Suppressor macrophage treated with lipopolysaccharide for 4 hours (primary cell): ENCODE results near the gene SPINK8.
"Not testable (repeated sequence)": the region's sequence is repeated elsewhere in the genome, so short reads cannot be mapped to it uniquely, and the experiment has no call there.

Source experiments
- DNase-seq: peaks from one replicate; pipeline ENCODE4 v3.0.0-alpha.2; 2020

Gene SPINK8

DNA sequence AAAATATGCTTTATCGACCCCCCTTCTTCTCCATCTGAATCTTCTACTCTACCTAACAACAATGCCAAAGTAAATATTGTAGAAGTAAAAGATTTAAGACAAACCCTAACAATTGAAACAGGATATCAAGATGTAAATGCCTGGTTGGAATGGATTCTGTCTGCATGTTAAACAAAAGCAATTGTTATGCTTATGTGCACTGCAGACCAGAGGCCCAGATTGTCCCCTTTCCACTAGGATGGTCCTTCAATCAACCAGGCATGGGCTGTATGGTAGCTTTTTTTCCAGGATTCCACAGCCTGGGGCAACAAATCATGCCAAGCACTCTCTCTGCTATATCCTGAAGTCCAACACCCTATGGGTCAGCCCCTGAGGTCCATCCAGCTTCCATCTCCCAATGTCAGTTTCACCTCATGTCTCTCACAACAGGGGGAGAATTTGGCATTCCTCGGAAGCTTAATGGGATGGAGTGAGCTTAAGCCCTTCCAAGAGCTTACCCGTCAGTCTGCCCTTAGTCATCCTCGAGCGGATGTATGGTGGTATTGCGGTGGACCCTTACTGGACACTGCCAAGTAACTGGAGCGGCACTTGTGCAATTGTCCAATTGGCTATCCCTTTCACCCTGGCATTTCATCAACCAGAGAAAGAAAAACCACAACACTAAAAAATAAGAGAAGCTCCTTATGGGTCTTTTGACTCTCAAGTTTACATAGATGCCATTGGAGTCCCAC, 56.4 kb downstream of the SPINK8 start:
- no peak for DNase-seq

DNA sequence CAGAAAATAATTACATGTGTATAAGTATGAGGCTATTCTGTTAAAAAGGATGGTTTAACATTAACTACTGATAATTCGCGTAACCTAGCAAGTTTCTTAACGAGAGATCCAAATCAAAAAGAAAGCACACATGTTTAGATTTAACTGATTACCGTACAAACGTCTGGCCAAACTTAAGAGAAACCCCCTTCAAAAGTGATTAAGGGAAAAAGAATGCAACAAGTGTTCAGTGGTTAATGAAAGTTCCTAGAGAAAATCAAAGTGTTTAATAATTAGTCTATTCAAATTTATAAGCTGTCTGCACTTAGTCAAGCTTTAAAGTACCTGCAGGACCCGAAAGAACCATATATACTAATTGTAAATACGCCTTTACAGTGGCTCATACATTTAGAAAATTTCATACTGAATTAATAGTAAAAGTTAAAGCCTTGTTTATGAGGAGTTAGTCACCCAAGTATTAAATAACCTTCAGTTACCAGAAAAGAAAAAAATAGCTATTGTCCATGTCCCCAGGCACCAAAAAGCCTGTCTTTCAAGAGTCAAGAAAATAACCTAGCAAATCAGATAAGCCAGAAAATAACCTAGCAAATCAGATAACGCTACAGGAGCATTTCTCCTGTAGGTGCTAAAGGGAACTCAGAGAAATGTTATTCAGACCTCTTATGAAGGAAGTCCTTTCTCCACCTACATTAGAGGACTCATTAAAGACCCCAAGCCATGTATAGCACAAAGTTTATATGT, 58.0 kb downstream of the SPINK8 start:
- DNase-seq: no peak

DNA sequence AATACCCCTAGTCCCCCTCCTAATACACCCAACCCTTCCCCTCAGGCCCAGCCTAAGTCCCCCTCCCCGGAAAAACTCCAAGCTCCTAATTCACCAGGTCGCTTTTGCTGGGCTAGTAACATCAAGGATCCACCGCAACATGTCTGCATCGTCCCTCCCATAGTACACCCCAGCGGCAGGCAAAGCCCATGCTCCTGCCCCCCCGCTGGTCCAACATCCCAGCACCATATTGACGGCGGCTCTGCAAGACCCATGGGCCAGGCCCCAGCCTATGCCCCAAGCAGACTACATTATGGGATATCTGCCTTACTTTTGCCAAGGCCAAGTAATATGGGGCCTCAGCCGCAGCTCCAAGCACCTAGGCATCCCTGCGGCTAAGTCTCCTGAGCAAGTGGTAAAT, 59.0 kb downstream of the SPINK8 start:
- no peak for DNase-seq

- DNase-seq: peak; percentile 78
Measured at GRCh38 chr3:48273594-48274211, 59.8 kb downstream of the SPINK8 start.

- no peak for DNase-seq
Measured at GRCh38 chr3:48271763-48272498, 61.5 kb downstream of the SPINK8 start.

DNA sequence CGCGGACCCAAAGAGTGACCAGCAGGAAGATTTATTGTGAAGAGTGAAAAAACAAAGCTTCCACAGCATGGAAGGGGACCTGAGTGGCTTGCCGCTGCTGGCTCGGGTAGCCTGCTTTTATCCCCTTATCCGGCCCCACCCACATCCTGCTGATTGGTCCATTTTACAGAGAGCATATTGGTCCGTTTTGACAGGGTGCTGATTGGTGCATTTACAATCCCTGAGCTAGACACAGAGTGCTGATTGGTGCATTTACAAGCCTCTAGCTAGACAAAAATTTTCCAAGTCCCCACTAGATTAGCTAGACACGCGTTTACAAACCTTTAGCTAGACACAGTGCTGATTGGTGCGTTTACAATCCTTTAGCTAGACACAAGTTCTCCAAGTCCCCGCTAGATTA, 62.2 kb downstream of the SPINK8 start:
- not testable (repeated sequence) for DNase-seq

GRCh38 chr3:48270306-48270705, 63.2 kb downstream of the SPINK8 start:
- no peak for DNase-seq

DNA sequence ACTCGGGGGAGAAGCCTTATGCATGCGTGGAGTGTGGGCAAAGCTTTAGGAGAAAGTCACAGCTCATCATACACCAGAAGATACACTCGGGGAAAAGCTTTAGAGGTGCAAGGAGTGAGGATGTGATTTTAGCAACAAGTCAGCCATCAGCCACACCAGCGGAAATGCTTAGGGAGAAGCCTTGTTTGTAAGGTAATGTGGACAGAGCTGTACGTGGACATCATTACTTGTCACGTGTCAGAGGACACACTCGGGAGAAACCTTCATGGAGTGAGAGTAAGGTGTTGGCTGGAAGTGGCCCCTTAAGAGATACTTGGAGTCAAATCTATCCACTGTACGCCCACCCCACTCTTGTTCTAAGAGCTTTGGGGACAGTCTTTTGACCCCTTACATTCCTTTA, 63.9 kb downstream of the SPINK8 start:
- no peak for DNase-seq

- no peak for DNase-seq
Measured at GRCh38 chr3:48268936-48269561, 64.4 kb downstream of the SPINK8 start.

DNA sequence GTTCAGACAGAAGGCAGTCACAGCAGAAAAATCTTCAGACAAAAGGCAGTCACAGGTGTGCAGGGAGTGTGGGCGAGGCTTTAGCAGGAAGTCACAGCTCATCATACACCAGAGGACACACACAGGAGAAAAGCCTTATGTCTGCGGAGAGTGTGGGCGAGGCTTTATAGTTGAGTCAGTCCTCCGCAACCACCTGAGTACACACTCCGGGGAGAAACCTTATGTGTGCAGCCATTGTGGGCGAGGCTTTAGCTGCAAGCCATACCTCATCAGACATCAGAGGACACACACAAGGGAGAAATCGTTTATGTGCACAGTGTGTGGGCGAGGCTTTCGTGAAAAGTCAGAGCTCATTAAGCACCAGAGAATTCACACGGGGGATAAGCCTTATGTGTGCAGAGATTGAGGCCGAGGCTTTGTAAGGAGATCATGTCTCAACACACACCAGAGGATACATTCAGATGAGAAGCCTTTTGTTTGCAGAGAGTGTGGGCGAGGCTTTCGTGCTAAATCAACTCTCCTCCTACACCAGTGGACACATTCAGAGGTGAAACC, 65.0 kb downstream of the SPINK8 start:
- DNase-seq: no peak

DNA sequence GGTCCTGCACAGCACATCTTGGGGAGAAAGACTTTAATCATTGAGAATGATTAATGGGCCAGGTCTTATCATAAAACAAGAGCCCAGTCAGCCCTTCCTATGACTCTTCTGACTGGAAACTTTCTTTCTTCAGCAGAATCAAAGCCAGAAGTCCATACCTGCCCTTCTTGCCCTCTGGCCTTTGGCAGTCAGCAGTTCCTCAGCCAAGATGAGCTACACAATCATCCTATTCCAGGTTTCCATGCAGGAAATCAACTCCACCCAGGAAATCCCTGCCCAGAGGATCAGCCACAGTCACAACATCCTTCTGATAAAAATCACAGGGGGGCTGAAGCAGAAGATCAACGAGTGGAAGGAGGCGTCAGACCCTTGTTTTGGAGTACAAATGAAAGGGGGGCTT, 65.7 kb downstream of the SPINK8 start:
- DNase-seq: no peak

GRCh38 chr3:48258530-48258929, 74.9 kb downstream of the SPINK8 start:
- no peak for DNase-seq
